HEK293 (cell line): ENCODE data around the gene IRX4.

ENCODE experiments used
- CTCF ChIA-PET: fragments of 350-600 bp; formaldehyde crosslinking; extraction: SDS; loops from one replicate; lab custom pipeline; 2021; ENCODE audit warnings: antibody characterized with exemption; lab: Yijun Ruan, JAX
- POLR2A ChIA-PET: fragments of 300-600 bp; formaldehyde crosslinking; extraction: SDS; loops from one replicate; lab custom pipeline; 2020; ENCODE audit warnings: antibody characterized with exemption, inconsistent platforms; lab: Yijun Ruan, JAX
- H3K27ac ChIP-seq: fragments of 200-500 bp; sonication (Bioruptor generic); 2 replicates; pipeline ENCODE4 v1.5.1; 2014; ENCODE audit warnings: low read depth, low read length, control low read depth, inconsistent platforms; ENCODE audit errors: extremely low read depth
- H3K36me3 ChIP-seq, 2 experiments: fragments of 200-500 bp in 1 of 2; sonication (Bioruptor generic) in 1 of 2; 1 replicate in 1 of 2; 2 replicates in 1 of 2; pipeline ENCODE4 v1.5.1; 2014 to 2017; ENCODE audit warnings: inconsistent platforms in 2 of 2, low read length in 2 of 2; ENCODE audit not compliant: control insufficient read depth in 2 of 2, insufficient read depth in 1 of 2
- H3K4me1 ChIP-seq: fragments of 200-500 bp; sonication (Bioruptor generic); 2 replicates; pipeline ENCODE4 v1.5.1; 2014; ENCODE audit warnings: mild to moderate bottlenecking, low read length, inconsistent platforms; ENCODE audit not compliant: control insufficient read depth, insufficient read depth
- H3K4me3 ChIP-seq: 2 replicates; pipeline ENCODE4 v1.5.1; 2011; ENCODE audit warnings: low read depth, mild to moderate bottlenecking, control low read depth, low read length, moderate library complexity
- H3K9me3 ChIP-seq: fragments of 200-500 bp; sonication (Bioruptor generic); 2 replicates; pipeline ENCODE4 v1.5.1; 2014; ENCODE audit warnings: low read depth, low read length, inconsistent platforms; ENCODE audit not compliant: control insufficient read depth, insufficient read depth
- EGR2 ChIP-seq: fragments of 450-650 bp; formaldehyde crosslinking; IDR thresholded peaks from 2 replicates; pipeline ENCODE4 v1.5.1; 2016; ENCODE audit warnings: low read depth, missing biosample characterization, missing genetic modification characterization
- HOXC10 ChIP-seq: sonication (generic); formaldehyde crosslinking; IDR thresholded peaks from 2 replicates; pipeline ENCODE4 v1.8.1; 2023; ENCODE audit warnings: mild to moderate bottlenecking, missing genetic modification reagents
- KLF7 ChIP-seq: fragments of 450-650 bp; formaldehyde crosslinking; IDR thresholded peaks from 2 replicates; pipeline ENCODE4 v1.5.1; 2016; ENCODE audit warnings: missing biosample characterization, missing genetic modification characterization, borderline replicate concordance
- KLF8 ChIP-seq: fragments of 450-650 bp; formaldehyde crosslinking; IDR thresholded peaks from 2 replicates; pipeline ENCODE4 v1.5.1; 2016; ENCODE audit warnings: missing biosample characterization, missing genetic modification characterization
- RBAK ChIP-seq: fragments of 450-650 bp; formaldehyde crosslinking; IDR thresholded peaks from 2 replicates; pipeline ENCODE4 v1.5.1; 2016; ENCODE audit warnings: missing biosample characterization, missing genetic modification characterization
- SP7 ChIP-seq: fragments of 450-650 bp; formaldehyde crosslinking; IDR thresholded peaks from 2 replicates; pipeline ENCODE4 v1.5.1; 2016; ENCODE audit warnings: missing biosample characterization, missing genetic modification characterization
- TRIM28 ChIP-seq: IDR thresholded peaks from 2 replicates; pipeline ENCODE4 v1.6.1; 2011; ENCODE audit warnings: low read length, control low read depth, borderline replicate concordance
- YY1 ChIP-seq: fragments of 450-650 bp; formaldehyde crosslinking; IDR thresholded peaks from 2 replicates; pipeline ENCODE4 v1.5.1; 2018; ENCODE audit warnings: missing biosample characterization, missing genetic modification characterization
- ZFHX2 ChIP-seq: fragments of 450-650 bp; formaldehyde crosslinking; conservative IDR thresholded peaks from 2 replicates; pipeline ENCODE4 v1.5.1; 2016; ENCODE audit warnings: missing biosample characterization, missing genetic modification characterization
- ZFP69B ChIP-seq: fragments of 450-650 bp; formaldehyde crosslinking; IDR thresholded peaks from 2 replicates; pipeline ENCODE4 v1.5.1; 2016; ENCODE audit warnings: missing biosample characterization, missing genetic modification characterization
- ZNF132 ChIP-seq: fragments of 450-650 bp; formaldehyde crosslinking; IDR thresholded peaks from 2 replicates; pipeline ENCODE4 v1.5.1; 2017; ENCODE audit warnings: missing biosample characterization, missing genetic modification characterization, borderline replicate concordance
- ZNF146 ChIP-seq: fragments of 450-650 bp; formaldehyde crosslinking; IDR thresholded peaks from 2 replicates; pipeline ENCODE4 v1.5.1; 2016; ENCODE audit warnings: missing biosample characterization, missing genetic modification characterization
- ZNF214 ChIP-seq: fragments of 450-650 bp; formaldehyde crosslinking; IDR thresholded peaks from 2 replicates; pipeline ENCODE4 v1.5.1; 2017; ENCODE audit warnings: missing biosample characterization, mild to moderate bottlenecking, missing genetic modification characterization, borderline replicate concordance
- ZNF324 ChIP-seq: fragments of 450-650 bp; formaldehyde crosslinking; IDR thresholded peaks from 2 replicates; pipeline ENCODE4 v1.5.1; 2016; ENCODE audit warnings: missing biosample characterization, missing genetic modification characterization
- ZNF341 ChIP-seq: fragments of 450-650 bp; formaldehyde crosslinking; IDR thresholded peaks from 2 replicates; pipeline ENCODE4; 2016; ENCODE audit warnings: low read depth, missing biosample characterization, missing genetic modification characterization
- ZNF433 ChIP-seq: fragments of 450-650 bp; formaldehyde crosslinking; IDR thresholded peaks from 2 replicates; pipeline ENCODE4 v1.5.1; 2016; ENCODE audit warnings: missing biosample characterization, missing genetic modification characterization, low read depth
- ZNF510 ChIP-seq: fragments of 450-650 bp; formaldehyde crosslinking; IDR thresholded peaks from 2 replicates; pipeline ENCODE4 v1.5.1; 2018; ENCODE audit warnings: mild to moderate bottlenecking, missing genetic modification characterization, missing biosample characterization; ENCODE audit not compliant: insufficient replicate concordance
- ZNF629 ChIP-seq: fragments of 450-650 bp; formaldehyde crosslinking; IDR thresholded peaks from 2 replicates; pipeline ENCODE4 v1.5.1; 2017; ENCODE audit warnings: missing biosample characterization, missing genetic modification characterization
- ZNF664 ChIP-seq: fragments of 450-650 bp; formaldehyde crosslinking; IDR thresholded peaks from 2 replicates; pipeline ENCODE4 v1.5.1; 2016; ENCODE audit warnings: missing biosample characterization, missing genetic modification characterization
- ZNF670 ChIP-seq: fragments of 450-650 bp; formaldehyde crosslinking; IDR thresholded peaks from 2 replicates; pipeline ENCODE4 v1.5.1; 2016; ENCODE audit warnings: missing biosample characterization, missing genetic modification characterization, low read depth
- ZNF776 ChIP-seq: fragments of 450-650 bp; formaldehyde crosslinking; IDR thresholded peaks from 2 replicates; pipeline ENCODE4 v1.5.0; 2017; ENCODE audit warnings: missing biosample characterization, missing genetic modification characterization, borderline replicate concordance
- TF ChIP-seq, protein P1 (sequence below): fragments of 450-650 bp; IDR thresholded peaks from 2 replicates; pipeline ENCODE4 v1.5.1; 2018; ENCODE audit warnings: missing biosample characterization, mild to moderate bottlenecking, missing genetic modification characterization
- TF ChIP-seq, protein P2 (sequence below): fragments of 450-650 bp; formaldehyde crosslinking; IDR thresholded peaks from 2 replicates; pipeline ENCODE4 v1.5.1; 2016; ENCODE audit warnings: missing biosample characterization, missing genetic modification characterization
- TF ChIP-seq, protein P3 (sequence below): fragments of 450-650 bp; formaldehyde crosslinking; IDR thresholded peaks from 2 replicates; pipeline ENCODE4 v1.5.1; 2016; ENCODE audit warnings: missing biosample characterization, missing genetic modification characterization
- TF ChIP-seq, protein P4 (sequence below): fragments of 450-650 bp; formaldehyde crosslinking; IDR thresholded peaks from 2 replicates; pipeline ENCODE4 v1.5.0; 2017; ENCODE audit warnings: missing biosample characterization, missing genetic modification characterization, borderline replicate concordance
- TF ChIP-seq, protein P5 (sequence below): fragments of 450-650 bp; formaldehyde crosslinking; IDR thresholded peaks from 2 replicates; pipeline ENCODE4 v1.5.1; 2016; ENCODE audit warnings: missing biosample characterization, missing genetic modification characterization
- TF ChIP-seq, protein P6 (sequence below): fragments of 450-650 bp; formaldehyde crosslinking; IDR thresholded peaks from 2 replicates; pipeline ENCODE4 v1.5.1; 2017; ENCODE audit warnings: missing biosample characterization, missing genetic modification characterization
- TF ChIP-seq, protein P7 (sequence below): fragments of 450-650 bp; formaldehyde crosslinking; optimal IDR thresholded peaks from 2 replicates; pipeline ENCODE3; 2016; ENCODE audit warnings: missing biosample characterization, mild to moderate bottlenecking, missing genetic modification characterization

The IRX4 gene

DNA sequence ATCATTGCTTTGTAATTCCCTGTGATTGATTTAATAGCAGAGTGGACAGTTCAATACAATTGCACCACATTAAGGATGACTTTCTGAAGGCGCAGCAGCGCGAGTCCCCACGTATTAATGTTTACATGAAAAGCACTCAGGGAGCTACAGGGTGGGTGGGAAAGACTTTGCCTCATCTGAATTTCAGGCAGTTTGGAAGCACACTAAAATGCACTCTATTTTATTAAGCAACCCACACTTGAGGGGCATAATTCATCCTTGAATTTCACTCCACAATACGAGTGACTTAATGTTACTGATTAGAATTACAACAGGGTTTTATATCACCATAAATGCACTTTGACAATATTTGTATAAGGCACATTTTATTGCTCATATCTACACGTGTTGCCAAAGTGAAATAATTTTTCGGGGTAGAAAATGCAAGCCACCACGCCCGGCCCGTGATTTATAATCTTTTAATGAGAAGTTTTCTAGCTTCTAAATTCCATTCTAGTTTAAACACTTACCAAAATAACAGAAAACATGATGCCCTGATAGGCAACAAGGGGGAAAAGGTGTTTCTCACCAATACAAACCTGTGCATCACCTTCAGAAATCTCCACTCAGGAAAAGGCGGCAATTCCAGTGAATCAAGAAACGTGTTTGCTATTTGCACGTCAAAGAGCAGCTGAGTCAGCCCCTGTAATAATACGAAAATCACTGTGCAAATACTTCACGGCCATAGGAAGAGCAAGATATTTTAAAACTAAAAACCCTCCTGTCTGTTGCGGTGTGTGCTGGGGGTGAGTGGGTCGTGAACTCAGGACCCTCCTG lies 40.5 kb downstream of the IRX4 start:
- Histone ChIP-seq H3K9me3 (no peaks in the 10 kb centered on the region), H3K4me1 (peaks cover 4% of the 10 kb centered on the region; the same call in 1 of the 2 replicates), H3K27ac (no peak overlapping the region), H3K4me3 (no peak overlapping the region), H3K36me3 (no peaks in the 10 kb centered on the region)
- ChIA-PET CTCF (no interaction called here), POLR2A (no interaction called here)
- TF ChIP-seq KLF7 (no peak), RBAK (tag by site-specific recombination) (no peak), ZNF146 (tag by site-specific recombination) (no peak), ZFHX2 (tag by site-specific recombination) (peak; percentile 77), KLF8 (tag by site-specific recombination) (no peak), ZNF324 (tag by site-specific recombination) (no peak), ZNF341 (tag by site-specific recombination) (no peak), EGR2 (tag by site-specific recombination) (peak; percentile 58), ZFP69B (tag by site-specific recombination) (no peak), ZNF510 (no peak), ZNF776 (tag by site-specific recombination) (no peak), ZNF433 (tag by site-specific recombination) (no peak), YY1 (tag by site-specific recombination) (no peak), ZNF670 (tag by site-specific recombination) (no peak), ZNF132 (no peak), ZNF214 (tag by site-specific recombination) (no peak), HOXC10 (CRISPR knock-in tag) (no peak), ZNF664 (no peak), ZNF629 (tag by site-specific recombination) (no peak), SP7 (tag by site-specific recombination) (no peak), TRIM28 (no peak)
- TF ChIP-seq, protein P1, sequence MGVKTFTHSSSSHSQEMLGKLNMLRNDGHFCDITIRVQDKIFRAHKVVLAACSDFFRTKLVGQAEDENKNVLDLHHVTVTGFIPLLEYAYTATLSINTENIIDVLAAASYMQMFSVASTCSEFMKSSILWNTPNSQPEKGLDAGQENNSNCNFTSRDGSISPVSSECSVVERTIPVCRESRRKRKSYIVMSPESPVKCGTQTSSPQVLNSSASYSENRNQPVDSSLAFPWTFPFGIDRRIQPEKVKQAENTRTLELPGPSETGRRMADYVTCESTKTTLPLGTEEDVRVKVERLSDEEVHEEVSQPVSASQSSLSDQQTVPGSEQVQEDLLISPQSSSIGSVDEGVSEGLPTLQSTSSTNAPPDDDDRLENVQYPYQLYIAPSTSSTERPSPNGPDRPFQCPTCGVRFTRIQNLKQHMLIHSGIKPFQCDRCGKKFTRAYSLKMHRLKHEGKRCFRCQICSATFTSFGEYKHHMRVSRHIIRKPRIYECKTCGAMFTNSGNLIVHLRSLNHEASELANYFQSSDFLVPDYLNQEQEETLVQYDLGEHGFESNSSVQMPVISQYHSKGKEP (tag by site-specific recombination), result no peak
- TF ChIP-seq, protein P2, sequence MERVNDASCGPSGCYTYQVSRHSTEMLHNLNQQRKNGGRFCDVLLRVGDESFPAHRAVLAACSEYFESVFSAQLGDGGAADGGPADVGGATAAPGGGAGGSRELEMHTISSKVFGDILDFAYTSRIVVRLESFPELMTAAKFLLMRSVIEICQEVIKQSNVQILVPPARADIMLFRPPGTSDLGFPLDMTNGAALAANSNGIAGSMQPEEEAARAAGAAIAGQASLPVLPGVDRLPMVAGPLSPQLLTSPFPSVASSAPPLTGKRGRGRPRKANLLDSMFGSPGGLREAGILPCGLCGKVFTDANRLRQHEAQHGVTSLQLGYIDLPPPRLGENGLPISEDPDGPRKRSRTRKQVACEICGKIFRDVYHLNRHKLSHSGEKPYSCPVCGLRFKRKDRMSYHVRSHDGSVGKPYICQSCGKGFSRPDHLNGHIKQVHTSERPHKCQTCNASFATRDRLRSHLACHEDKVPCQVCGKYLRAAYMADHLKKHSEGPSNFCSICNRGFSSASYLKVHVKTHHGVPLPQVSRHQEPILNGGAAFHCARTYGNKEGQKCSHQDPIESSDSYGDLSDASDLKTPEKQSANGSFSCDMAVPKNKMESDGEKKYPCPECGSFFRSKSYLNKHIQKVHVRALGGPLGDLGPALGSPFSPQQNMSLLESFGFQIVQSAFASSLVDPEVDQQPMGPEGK (tag by site-specific recombination), result no peak
- TF ChIP-seq, protein P3, sequence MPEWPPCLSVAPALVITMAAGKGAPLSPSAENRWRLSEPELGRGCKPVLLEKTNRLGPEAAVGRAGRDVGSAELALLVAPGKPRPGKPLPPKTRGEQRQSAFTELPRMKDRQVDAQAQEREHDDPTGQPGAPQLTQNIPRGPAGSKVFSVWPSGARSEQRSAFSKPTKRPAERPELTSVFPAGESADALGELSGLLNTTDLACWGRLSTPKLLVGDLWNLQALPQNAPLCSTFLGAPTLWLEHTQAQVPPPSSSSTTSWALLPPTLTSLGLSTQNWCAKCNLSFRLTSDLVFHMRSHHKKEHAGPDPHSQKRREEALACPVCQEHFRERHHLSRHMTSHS, result no peak
- TF ChIP-seq, protein P4, sequence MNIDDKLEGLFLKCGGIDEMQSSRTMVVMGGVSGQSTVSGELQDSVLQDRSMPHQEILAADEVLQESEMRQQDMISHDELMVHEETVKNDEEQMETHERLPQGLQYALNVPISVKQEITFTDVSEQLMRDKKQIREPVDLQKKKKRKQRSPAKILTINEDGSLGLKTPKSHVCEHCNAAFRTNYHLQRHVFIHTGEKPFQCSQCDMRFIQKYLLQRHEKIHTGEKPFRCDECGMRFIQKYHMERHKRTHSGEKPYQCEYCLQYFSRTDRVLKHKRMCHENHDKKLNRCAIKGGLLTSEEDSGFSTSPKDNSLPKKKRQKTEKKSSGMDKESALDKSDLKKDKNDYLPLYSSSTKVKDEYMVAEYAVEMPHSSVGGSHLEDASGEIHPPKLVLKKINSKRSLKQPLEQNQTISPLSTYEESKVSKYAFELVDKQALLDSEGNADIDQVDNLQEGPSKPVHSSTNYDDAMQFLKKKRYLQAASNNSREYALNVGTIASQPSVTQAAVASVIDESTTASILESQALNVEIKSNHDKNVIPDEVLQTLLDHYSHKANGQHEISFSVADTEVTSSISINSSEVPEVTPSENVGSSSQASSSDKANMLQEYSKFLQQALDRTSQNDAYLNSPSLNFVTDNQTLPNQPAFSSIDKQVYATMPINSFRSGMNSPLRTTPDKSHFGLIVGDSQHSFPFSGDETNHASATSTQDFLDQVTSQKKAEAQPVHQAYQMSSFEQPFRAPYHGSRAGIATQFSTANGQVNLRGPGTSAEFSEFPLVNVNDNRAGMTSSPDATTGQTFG, result no peak
- TF ChIP-seq, protein P5, sequence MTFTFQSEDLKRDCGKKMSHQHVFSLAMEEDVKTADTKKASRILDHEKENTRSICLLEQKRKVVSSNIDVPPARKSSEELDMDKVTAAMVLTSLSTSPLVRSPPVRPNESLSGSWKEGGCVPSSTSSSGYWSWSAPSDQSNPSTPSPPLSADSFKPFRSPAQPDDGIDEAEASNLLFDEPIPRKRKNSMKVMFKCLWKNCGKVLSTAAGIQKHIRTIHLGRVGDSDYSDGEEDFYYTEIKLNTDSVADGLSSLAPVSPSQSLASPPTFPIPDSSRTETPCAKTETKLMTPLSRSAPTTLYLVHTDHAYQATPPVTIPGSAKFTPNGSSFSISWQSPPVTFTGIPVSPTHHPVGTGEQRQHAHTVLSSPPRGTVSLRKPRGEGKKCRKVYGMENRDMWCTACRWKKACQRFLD (tag by site-specific recombination), result no peak
- TF ChIP-seq, protein P6, sequence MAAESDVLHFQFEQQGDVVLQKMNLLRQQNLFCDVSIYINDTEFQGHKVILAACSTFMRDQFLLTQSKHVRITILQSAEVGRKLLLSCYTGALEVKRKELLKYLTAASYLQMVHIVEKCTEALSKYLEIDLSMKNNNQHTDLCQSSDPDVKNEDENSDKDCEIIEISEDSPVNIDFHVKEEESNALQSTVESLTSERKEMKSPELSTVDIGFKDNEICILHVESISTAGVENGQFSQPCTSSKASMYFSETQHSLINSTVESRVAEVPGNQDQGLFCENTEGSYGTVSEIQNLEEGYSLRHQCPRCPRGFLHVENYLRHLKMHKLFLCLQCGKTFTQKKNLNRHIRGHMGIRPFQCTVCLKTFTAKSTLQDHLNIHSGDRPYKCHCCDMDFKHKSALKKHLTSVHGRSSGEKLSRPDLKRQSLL (tag by site-specific recombination), result no peak
- TF ChIP-seq, protein P7, sequence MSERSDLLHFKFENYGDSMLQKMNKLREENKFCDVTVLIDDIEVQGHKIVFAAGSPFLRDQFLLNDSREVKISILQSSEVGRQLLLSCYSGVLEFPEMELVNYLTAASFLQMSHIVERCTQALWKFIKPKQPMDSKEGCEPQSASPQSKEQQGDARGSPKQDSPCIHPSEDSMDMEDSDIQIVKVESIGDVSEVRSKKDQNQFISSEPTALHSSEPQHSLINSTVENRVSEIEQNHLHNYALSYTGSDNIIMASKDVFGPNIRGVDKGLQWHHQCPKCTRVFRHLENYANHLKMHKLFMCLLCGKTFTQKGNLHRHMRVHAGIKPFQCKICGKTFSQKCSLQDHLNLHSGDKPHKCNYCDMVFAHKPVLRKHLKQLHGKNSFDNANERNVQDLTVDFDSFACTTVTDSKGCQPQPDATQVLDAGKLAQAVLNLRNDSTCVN, result no peak
